HL-60 (cell line): ENCODE results near the gene HOXD1.

Experiments
- DNase-seq, 2 experiments: peaks; one replicate each; pipeline ENCODE4 v3.0.0-alpha.2; 2010 to 2020; ENCODE audit warnings: low read depth in 1 of 2, low spot score in 1 of 2
- H3K27ac ChIP-seq: fragments of 250-450 bp; sonication (Bioruptor Pico); replicated peaks from 2 replicates; pipeline ENCODE4 v1.5.1; 2020; ENCODE audit warnings: mild to moderate bottlenecking, moderate library complexity
- H3K27me3 ChIP-seq: fragments of 250-450 bp; sonication (Bioruptor Pico); 2 replicates; pipeline ENCODE4 v1.5.1; 2021; ENCODE audit warnings: mild to moderate bottlenecking, moderate library complexity; ENCODE audit not compliant: insufficient read depth, poor library complexity, severe bottlenecking
- H3K4me3 ChIP-seq: replicated peaks from 2 replicates; pipeline ENCODE4 v1.5.1; 2011; ENCODE audit warnings: mild to moderate bottlenecking, control low read depth, low read length; ENCODE audit not compliant: insufficient read depth
- GABPA ChIP-seq: IDR thresholded peaks from 2 replicates; pipeline ENCODE4 v1.6.1; 2012; ENCODE audit warnings: low read depth
- POLR2AphosphoS5 ChIP-seq: IDR thresholded peaks from 2 replicates; pipeline ENCODE4 v1.6.1; 2012; ENCODE audit warnings: low read depth
- SPI1 ChIP-seq: IDR thresholded peaks from 2 replicates; pipeline ENCODE4 v1.6.1; 2012; ENCODE audit warnings: low read depth, mild to moderate bottlenecking, borderline replicate concordance
- TF ChIP-seq, protein P1 (sequence below): IDR thresholded peaks from 2 replicates; pipeline ENCODE4 v1.6.1; 2012; ENCODE audit warnings: low read depth; ENCODE audit not compliant: insufficient replicate concordance
- TF ChIP-seq, protein P2 (sequence below): IDR thresholded peaks from one replicate; pipeline ENCODE4 v1.5.1; 2011; ENCODE audit warnings: low read length, control low read depth, inconsistent platforms; ENCODE audit not compliant: insufficient read depth

HOXD1 gene

GRCh38 chr2:176147210-176147799, 41.2 kb upstream of the HOXD1 start:
- H3K27me3 ChIP-seq: peaks cover 59% of the 10 kb centered on the region
- DNase-seq: no peak
- TF ChIP-seq SPI1 (no peak), POLR2AphosphoS5 (no peak), GABPA (no peak)
- TF ChIP-seq, protein P1, sequence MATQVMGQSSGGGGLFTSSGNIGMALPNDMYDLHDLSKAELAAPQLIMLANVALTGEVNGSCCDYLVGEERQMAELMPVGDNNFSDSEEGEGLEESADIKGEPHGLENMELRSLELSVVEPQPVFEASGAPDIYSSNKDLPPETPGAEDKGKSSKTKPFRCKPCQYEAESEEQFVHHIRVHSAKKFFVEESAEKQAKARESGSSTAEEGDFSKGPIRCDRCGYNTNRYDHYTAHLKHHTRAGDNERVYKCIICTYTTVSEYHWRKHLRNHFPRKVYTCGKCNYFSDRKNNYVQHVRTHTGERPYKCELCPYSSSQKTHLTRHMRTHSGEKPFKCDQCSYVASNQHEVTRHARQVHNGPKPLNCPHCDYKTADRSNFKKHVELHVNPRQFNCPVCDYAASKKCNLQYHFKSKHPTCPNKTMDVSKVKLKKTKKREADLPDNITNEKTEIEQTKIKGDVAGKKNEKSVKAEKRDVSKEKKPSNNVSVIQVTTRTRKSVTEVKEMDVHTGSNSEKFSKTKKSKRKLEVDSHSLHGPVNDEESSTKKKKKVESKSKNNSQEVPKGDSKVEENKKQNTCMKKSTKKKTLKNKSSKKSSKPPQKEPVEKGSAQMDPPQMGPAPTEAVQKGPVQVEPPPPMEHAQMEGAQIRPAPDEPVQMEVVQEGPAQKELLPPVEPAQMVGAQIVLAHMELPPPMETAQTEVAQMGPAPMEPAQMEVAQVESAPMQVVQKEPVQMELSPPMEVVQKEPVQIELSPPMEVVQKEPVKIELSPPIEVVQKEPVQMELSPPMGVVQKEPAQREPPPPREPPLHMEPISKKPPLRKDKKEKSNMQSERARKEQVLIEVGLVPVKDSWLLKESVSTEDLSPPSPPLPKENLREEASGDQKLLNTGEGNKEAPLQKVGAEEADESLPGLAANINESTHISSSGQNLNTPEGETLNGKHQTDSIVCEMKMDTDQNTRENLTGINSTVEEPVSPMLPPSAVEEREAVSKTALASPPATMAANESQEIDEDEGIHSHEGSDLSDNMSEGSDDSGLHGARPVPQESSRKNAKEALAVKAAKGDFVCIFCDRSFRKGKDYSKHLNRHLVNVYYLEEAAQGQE: no peak
- TF ChIP-seq, protein P2, sequence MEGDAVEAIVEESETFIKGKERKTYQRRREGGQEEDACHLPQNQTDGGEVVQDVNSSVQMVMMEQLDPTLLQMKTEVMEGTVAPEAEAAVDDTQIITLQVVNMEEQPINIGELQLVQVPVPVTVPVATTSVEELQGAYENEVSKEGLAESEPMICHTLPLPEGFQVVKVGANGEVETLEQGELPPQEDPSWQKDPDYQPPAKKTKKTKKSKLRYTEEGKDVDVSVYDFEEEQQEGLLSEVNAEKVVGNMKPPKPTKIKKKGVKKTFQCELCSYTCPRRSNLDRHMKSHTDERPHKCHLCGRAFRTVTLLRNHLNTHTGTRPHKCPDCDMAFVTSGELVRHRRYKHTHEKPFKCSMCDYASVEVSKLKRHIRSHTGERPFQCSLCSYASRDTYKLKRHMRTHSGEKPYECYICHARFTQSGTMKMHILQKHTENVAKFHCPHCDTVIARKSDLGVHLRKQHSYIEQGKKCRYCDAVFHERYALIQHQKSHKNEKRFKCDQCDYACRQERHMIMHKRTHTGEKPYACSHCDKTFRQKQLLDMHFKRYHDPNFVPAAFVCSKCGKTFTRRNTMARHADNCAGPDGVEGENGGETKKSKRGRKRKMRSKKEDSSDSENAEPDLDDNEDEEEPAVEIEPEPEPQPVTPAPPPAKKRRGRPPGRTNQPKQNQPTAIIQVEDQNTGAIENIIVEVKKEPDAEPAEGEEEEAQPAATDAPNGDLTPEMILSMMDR: no peak

GRCh38 chr2:176147800-176148496, 40.5 kb upstream of the HOXD1 start:
- no peak overlapping the region for H3K4me3 ChIP-seq
- no peak for TF ChIP-seq SPI1
- TF ChIP-seq GABPA: no peak
- no peak for TF ChIP-seq POLR2AphosphoS5
- H3K27ac ChIP-seq: no peak overlapping the region
- H3K27me3 ChIP-seq: peaks cover 59% of the 10 kb centered on the region
- DNase-seq: no peak

More at GRCh38 chr2:176147210-176147799, 41.2 kb upstream of the HOXD1 start:
- Histone ChIP-seq H3K4me3 (no peak overlapping the region), H3K27ac (no peak overlapping the region)

DNA sequence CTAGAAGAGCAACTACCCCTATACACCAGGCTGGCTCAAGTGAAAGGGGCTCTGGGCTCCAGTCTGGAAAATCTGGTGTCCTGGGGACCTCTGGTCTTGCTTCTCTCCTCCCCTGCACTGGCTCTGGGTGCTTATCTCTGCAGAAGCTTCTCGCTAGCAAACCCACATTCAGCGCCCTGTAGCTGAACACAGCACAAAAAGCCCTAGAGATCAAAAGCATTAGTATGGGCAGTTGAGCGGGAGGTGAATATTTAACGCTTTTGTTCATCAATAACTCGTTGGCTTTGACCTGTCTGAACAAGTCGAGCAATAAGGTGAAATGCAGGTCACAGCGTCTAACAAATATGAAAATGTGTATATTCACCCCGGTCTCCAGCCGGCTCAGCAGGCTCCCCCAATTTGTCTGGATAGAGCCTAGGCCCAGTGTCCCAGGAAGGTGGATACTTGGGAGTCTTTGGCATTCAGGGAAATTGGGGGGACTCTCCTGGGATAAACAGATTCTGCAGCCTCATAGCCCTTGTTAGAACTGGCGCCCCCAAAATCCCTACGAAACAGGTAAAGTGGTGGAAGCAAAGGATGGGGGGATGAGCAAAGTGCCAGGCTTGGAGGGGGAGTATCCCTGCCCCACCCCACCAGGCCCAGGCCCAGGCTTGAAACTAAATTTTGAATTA, 39.6 kb upstream of the HOXD1 start:
- no peak for DNase-seq
- Histone ChIP-seq H3K27ac (no peak overlapping the region), H3K27me3 (peaks cover 67% of the 10 kb centered on the region), H3K4me3 (no peak overlapping the region)
- TF ChIP-seq, protein P2: no peak
- TF ChIP-seq, protein P1: no peak
- no peak for TF ChIP-seq POLR2AphosphoS5
- TF ChIP-seq GABPA: no peak
- TF ChIP-seq SPI1: no peak

DNA sequence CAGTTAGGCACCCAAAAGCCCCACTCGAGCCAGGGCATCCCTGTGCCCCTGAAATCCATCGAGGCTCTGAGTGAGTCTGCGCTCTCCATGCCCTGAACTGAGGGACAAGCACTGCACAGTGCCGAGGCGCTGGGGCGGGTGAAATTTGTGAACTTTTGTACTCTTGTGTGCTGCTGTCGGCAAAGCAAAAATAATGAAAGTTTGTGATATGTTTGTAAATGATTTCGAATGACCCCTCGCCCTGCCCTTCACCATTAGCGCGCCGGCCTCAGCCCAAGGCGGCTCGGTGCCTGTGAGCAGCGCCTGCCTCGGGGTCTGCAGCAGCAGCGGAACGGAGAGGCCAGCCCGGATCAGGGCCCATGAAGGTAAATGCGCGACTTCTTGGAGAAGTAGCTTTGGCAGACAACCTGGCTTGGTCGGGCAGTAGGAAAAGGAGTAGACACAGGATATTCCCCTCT, 39.0 kb upstream of the HOXD1 start:
- Histone ChIP-seq H3K27ac (no peak overlapping the region), H3K27me3 (peaks cover 70% of the 10 kb centered on the region), H3K4me3 (no peak overlapping the region)
- TF ChIP-seq POLR2AphosphoS5: no peak
- no peak for TF ChIP-seq GABPA
- TF ChIP-seq, protein P2: no peak
- no peak for TF ChIP-seq SPI1
- TF ChIP-seq, protein P1: no peak
- no peak for DNase-seq
